ENCODE results near the gene KRTAP10-1. TPM values are rescaled to one million over a fixed set of nuclear protein-coding genes. Genes with fewer than 3 reads are reported as not detected.

Gene KRTAP10-1
- total RNA-seq (2022) (not detected in 2 replicates), Bru-seq, nascent RNA (not detected), BruChase-seq, experiment 1, labeled RNA remaining after a 2-hour chase (not detected), BruChase-seq, experiment 2, labeled RNA remaining after a 6-hour chase (not detected)
- long read RNA-seq: 0 reads

- Mint-ChIP-seq H3K4me3 (ENCODE audit: unreplicated experiment) (no peak within 1 kb of the TSS), H3K9me3 (ENCODE audit: unreplicated experiment) (no peaks in the 10 kb centered on the region), H3K36me3 (ENCODE audit: insufficient read depth, unreplicated experiment) (no peaks in the 10 kb centered on the region), H3K4me1 (ENCODE audit: low read depth, unreplicated experiment) (no peaks in the 10 kb centered on the region), H3K27me3 (ENCODE audit: insufficient read depth, unreplicated experiment) (peaks cover 9% of the 10 kb centered on the region), H3K27ac (ENCODE audit: unreplicated experiment) (no peak within 1 kb of the TSS)
- H3K4me1 ChIP-seq: no peaks in the 10 kb centered on the region
- H3K36me3 ChIP-seq (ENCODE audit: control insufficient read depth, insufficient read depth, low read length): no peaks in the 10 kb centered on the region
- intact Hi-C loops (cut with micrococcal nuclease; ENCODE audit: unreplicated experiment): no loop called here
- TF ChIP-seq CTCF (IDR thresholded peaks at IDR 0.05; ENCODE audit: insufficient read depth in 1 of 2, low read depth in 1 of 2, low read length in 1 of 2, severe bottlenecking in 1 of 2, unreplicated experiment in 1 of 2): no peak
- DNase-seq: no peak
- ChIA-PET CTCF (interaction anchor here (1.1 kb wide), 1 partner anchor 13 kb away, joined by 3 read pairs; no protein-coding TSS in a partner anchor), POLR2A (no interaction called here)
- H3K4me3 ChIP-seq (ENCODE audit: low read depth, low read length): no peak within 1 kb of the TSS
- no TSS peak for BruUV-seq (replicated peaks)
- H3K27me3 ChIP-seq (replicated peaks; ENCODE audit: control insufficient read depth, insufficient read depth, low read length): no peaks in the 10 kb centered on the region
- no peaks in the 10 kb centered on the region for H3K9me3 ChIP-seq
Observed at GRCh38 chr21:44539991-44540666, at the start of gene KRTAP10-1. Gene KRTAP10-1, minus strand, starts transcription at chr21:44540195. Its CDS starts 45 bp downstream, at chr21:44540150.

- H3K4me3 Mint-ChIP-seq (ENCODE audit: unreplicated experiment): no peak overlapping the region
- H3K4me1 Mint-ChIP-seq (ENCODE audit: low read depth, unreplicated experiment): no peaks in the 10 kb centered on the region
- no peak overlapping the region for H3K27ac Mint-ChIP-seq (ENCODE audit: unreplicated experiment)
- H3K4me1 ChIP-seq: no peaks in the 10 kb centered on the region
- no peaks in the 10 kb centered on the region for H3K9me3 ChIP-seq
- peaks cover 6% of the 10 kb centered on the region for H3K27me3 Mint-ChIP-seq (ENCODE audit: insufficient read depth, unreplicated experiment)
- no peak overlapping the region for H3K4me3 ChIP-seq (ENCODE audit: low read depth, low read length)
- ChIA-PET CTCF (no interaction called here), POLR2A (no interaction called here)
- H3K9me3 Mint-ChIP-seq (ENCODE audit: unreplicated experiment): no peaks in the 10 kb centered on the region
- H3K27me3 ChIP-seq (replicated peaks; ENCODE audit: control insufficient read depth, insufficient read depth, low read length): no peaks in the 10 kb centered on the region
- H3K36me3 ChIP-seq (ENCODE audit: control insufficient read depth, insufficient read depth, low read length): no peaks in the 10 kb centered on the region
- H3K36me3 Mint-ChIP-seq (ENCODE audit: insufficient read depth, unreplicated experiment): no peaks in the 10 kb centered on the region
- intact Hi-C loops (cut with micrococcal nuclease; ENCODE audit: unreplicated experiment): no loop called here
- DNase-seq: no peak
- no peak for TF ChIP-seq CTCF (IDR thresholded peaks at IDR 0.05; ENCODE audit: insufficient read depth in 1 of 2, low read depth in 1 of 2, low read length in 1 of 2, severe bottlenecking in 1 of 2, unreplicated experiment in 1 of 2)
- BruUV-seq (replicated peaks): no TSS peak
Observed at GRCh38 chr21:44589094-44589493, 49.1 kb upstream of the KRTAP10-1 start.

- no peaks in the 10 kb centered on the region for H3K4me1 ChIP-seq
- no peaks in the 10 kb centered on the region for H3K4me1 Mint-ChIP-seq (ENCODE audit: low read depth, unreplicated experiment)
- no peak for DNase-seq
- peaks cover 6% of the 10 kb centered on the region for H3K27me3 Mint-ChIP-seq (ENCODE audit: insufficient read depth, unreplicated experiment)
- TF ChIP-seq CTCF (IDR thresholded peaks at IDR 0.05; ENCODE audit: insufficient read depth in 1 of 2, low read depth in 1 of 2, low read length in 1 of 2, severe bottlenecking in 1 of 2, unreplicated experiment in 1 of 2): no peak
- intact Hi-C loops (cut with micrococcal nuclease; ENCODE audit: unreplicated experiment): no loop called here
- H3K36me3 ChIP-seq (ENCODE audit: control insufficient read depth, insufficient read depth, low read length): no peaks in the 10 kb centered on the region
- H3K9me3 Mint-ChIP-seq (ENCODE audit: unreplicated experiment): peaks cover 20% of the 10 kb centered on the region
- POLR2A ChIA-PET: no interaction called here
- H3K27me3 ChIP-seq (replicated peaks; ENCODE audit: control insufficient read depth, insufficient read depth, low read length): no peaks in the 10 kb centered on the region
- no peak overlapping the region for H3K4me3 ChIP-seq (ENCODE audit: low read depth, low read length)
- no peak overlapping the region for H3K4me3 Mint-ChIP-seq (ENCODE audit: unreplicated experiment)
- CTCF ChIA-PET: no interaction called here
- no peaks in the 10 kb centered on the region for H3K36me3 Mint-ChIP-seq (ENCODE audit: insufficient read depth, unreplicated experiment)
- H3K27ac Mint-ChIP-seq (ENCODE audit: unreplicated experiment): no peak overlapping the region
- BruUV-seq (replicated peaks): no TSS peak
- H3K9me3 ChIP-seq: peaks cover 15% of the 10 kb centered on the region; the same call in 1 of the 2 replicates
Observed at GRCh38 chr21:44585892-44586291, 45.9 kb upstream of the KRTAP10-1 start.
